HCT116 (cell line): ENCODE measurements around the gene NBPF9.
"Not testable (repeated sequence)": the region's sequence is repeated elsewhere in the genome, so short reads cannot be mapped to it uniquely, and the experiment has no call there.

Source experiments
- ATF3 ChIP-seq: IDR thresholded peaks from 2 replicates; pipeline ENCODE4 v1.6.1; 2012
- ELF1 ChIP-seq: IDR thresholded peaks from 2 replicates; pipeline ENCODE4 v1.6.1; 2012; ENCODE audit warnings: low read depth, borderline replicate concordance
- EZH2 ChIP-seq: fragments of 200-600 bp; sonication (generic); IDR thresholded peaks from 2 replicates; pipeline ENCODE4 v1.6.1; 2017; ENCODE audit warnings: antibody characterized with exemption, mixed run types
- FOSL1 ChIP-seq: IDR thresholded peaks from 2 replicates; pipeline ENCODE4 v1.6.1; 2012; ENCODE audit warnings: low read depth
- POLR2A ChIP-seq: IDR thresholded peaks from 2 replicates; pipeline ENCODE4 v1.7.0; 2011; ENCODE audit warnings: borderline replicate concordance; ENCODE audit not compliant: insufficient read depth, insufficient read length; ENCODE audit errors: extremely low read depth
- POLR2AphosphoS5 ChIP-seq: IDR thresholded peaks from 2 replicates; pipeline ENCODE4 v1.6.1; 2011; ENCODE audit warnings: mild to moderate bottlenecking, low read depth, low read length, moderate library complexity
- RAD21 ChIP-seq: IDR thresholded peaks from 2 replicates; pipeline ENCODE4 v1.6.1; 2012; ENCODE audit warnings: low read depth, mild to moderate bottlenecking
- SRF ChIP-seq: IDR thresholded peaks from 2 replicates; pipeline ENCODE4 v1.6.1; 2012; ENCODE audit warnings: low read depth
- TCF7L2 ChIP-seq: IDR thresholded peaks from 2 replicates; pipeline ENCODE4 v1.7.0; 2011; ENCODE audit warnings: borderline replicate concordance, inconsistent platforms; ENCODE audit not compliant: insufficient read depth, insufficient read length; ENCODE audit errors: extremely low read depth
- TF ChIP-seq, protein P1 (sequence below), 3 experiments: fragments of 200-600 bp in 1 of 3; sonication (generic) in 1 of 3; IDR thresholded peaks in 2 of 3; conservative IDR thresholded peaks in 1 of 3; 2 replicates each; pipeline ENCODE4 v1.5.1; 2012 to 2017; ENCODE audit warnings: low read depth in 2 of 3, low read length in 2 of 3, antibody characterized with exemption in 1 of 3, borderline replicate concordance in 1 of 3, control low read depth in 1 of 3, mild to moderate bottlenecking in 1 of 3, mixed read lengths in 1 of 3, mixed run types in 1 of 3, moderate library complexity in 1 of 3; ENCODE audit not compliant: insufficient read depth in 1 of 3

DNA sequence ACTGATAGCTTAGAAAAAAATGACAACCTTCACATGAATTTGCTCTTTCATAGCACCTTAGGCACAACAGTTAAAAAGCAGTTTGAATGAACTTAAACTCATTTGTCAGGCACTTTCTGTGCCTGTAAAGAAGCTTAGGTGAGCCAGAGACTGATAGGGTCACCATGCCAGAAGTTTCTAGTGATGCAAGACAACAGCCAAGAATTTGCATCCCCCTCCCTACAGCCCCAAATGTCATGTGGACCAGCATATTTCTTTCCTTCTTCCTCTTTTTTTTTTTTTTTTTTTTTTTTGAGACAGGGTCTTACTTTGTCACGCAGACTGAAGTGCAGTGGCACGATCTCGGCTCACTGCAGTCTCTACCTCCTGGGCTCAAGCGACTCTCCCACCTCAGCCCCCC is 89.8 kb downstream of the NBPF9 start:
- TF ChIP-seq FOSL1, RAD21, TCF7L2, POLR2A, POLR2AphosphoS5, SRF, EZH2, ELF1, ATF3: not testable (repeated sequence)
- TF ChIP-seq, protein P1, sequence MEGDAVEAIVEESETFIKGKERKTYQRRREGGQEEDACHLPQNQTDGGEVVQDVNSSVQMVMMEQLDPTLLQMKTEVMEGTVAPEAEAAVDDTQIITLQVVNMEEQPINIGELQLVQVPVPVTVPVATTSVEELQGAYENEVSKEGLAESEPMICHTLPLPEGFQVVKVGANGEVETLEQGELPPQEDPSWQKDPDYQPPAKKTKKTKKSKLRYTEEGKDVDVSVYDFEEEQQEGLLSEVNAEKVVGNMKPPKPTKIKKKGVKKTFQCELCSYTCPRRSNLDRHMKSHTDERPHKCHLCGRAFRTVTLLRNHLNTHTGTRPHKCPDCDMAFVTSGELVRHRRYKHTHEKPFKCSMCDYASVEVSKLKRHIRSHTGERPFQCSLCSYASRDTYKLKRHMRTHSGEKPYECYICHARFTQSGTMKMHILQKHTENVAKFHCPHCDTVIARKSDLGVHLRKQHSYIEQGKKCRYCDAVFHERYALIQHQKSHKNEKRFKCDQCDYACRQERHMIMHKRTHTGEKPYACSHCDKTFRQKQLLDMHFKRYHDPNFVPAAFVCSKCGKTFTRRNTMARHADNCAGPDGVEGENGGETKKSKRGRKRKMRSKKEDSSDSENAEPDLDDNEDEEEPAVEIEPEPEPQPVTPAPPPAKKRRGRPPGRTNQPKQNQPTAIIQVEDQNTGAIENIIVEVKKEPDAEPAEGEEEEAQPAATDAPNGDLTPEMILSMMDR (IDR thresholded peaks at IDR 0.05 in 2 of 3, conservative IDR thresholded peaks at IDR 0.05 in 1 of 3; ENCODE audit: borderline replicate concordance in 1 of 3, insufficient read depth in 1 of 3, low read depth in 2 of 3, low read length in 2 of 3), result not testable (repeated sequence)
